OCI-LY1 (cell line): Measurements from ENCODE around the gene ACKR2.

Source experiments
- H2AFZ ChIP-seq: fragments of 200-600 bp; sonication (generic), shearing (Covaris generic); 2 replicates; pipeline ENCODE4 v1.6.0; 2014; ENCODE audit warnings: antibody characterized with exemption, mild to moderate bottlenecking, low read length
- H3F3A ChIP-seq: fragments of 200-600 bp; sonication (generic), shearing (Covaris generic); 2 replicates; pipeline ENCODE4 v1.6.0; 2014; ENCODE audit warnings: mild to moderate bottlenecking, antibody characterized with exemption, low read length, moderate library complexity; ENCODE audit not compliant: insufficient read depth
- H3K27ac ChIP-seq: fragments of 200-600 bp; sonication (generic); 2 replicates; pipeline ENCODE4 v1.5.1; 2014; ENCODE audit warnings: low read length, mixed run types, mild to moderate bottlenecking, low read depth; ENCODE audit not compliant: poor library complexity, severe bottlenecking
- H3K27me3 ChIP-seq: fragments of 200-600 bp; sonication (generic); 2 replicates; pipeline ENCODE4 v1.6.0; 2014; ENCODE audit warnings: antibody characterized with exemption, mild to moderate bottlenecking, low read length, moderate library complexity; ENCODE audit not compliant: insufficient read depth
- H3K36me3 ChIP-seq: fragments of 200-600 bp; sonication (generic); 2 replicates; pipeline ENCODE4 v1.6.1; 2014; ENCODE audit warnings: mild to moderate bottlenecking, antibody characterized with exemption, low read length, moderate library complexity, mixed read lengths; ENCODE audit not compliant: insufficient read depth
- H3K4me1 ChIP-seq: fragments of 200-600 bp; sonication (generic); 2 replicates; pipeline ENCODE4 v1.5.1; 2014; ENCODE audit warnings: mild to moderate bottlenecking, low read length, moderate library complexity; ENCODE audit not compliant: insufficient read depth, severe bottlenecking
- H3K4me2 ChIP-seq: fragments of 200-600 bp; sonication (generic), shearing (Covaris generic); 2 replicates; pipeline ENCODE4 v1.6.1; 2014; ENCODE audit warnings: low read length
- H3K4me3 ChIP-seq: fragments of 200-600 bp; sonication (generic); 2 replicates; pipeline ENCODE4 v1.5.1; 2014; ENCODE audit warnings: low read length, low read depth, mild to moderate bottlenecking, mixed read lengths; ENCODE audit not compliant: poor library complexity, severe bottlenecking
- H3K79me2 ChIP-seq: fragments of 200-600 bp; shearing (Covaris generic); 2 replicates; pipeline ENCODE4 v1.6.1; 2016; ENCODE audit warnings: mixed run types, low read length, mixed read lengths; ENCODE audit not compliant: insufficient read depth
- H3K9ac ChIP-seq: fragments of 200-600 bp; sonication (generic), shearing (Covaris generic); 2 replicates; pipeline ENCODE4 v1.6.1; 2014; ENCODE audit warnings: mild to moderate bottlenecking, low read length, mixed read lengths
- H3K9me2 ChIP-seq: fragments of 200-600 bp; sonication (generic), shearing (Covaris generic); 2 replicates; pipeline ENCODE4 v1.6.1; 2014; ENCODE audit warnings: low read depth, mild to moderate bottlenecking, low read length, mixed read lengths
- H3K9me3 ChIP-seq: fragments of 200-600 bp; shearing (Covaris generic); 2 replicates; pipeline ENCODE4 v1.6.1; 2014; ENCODE audit warnings: low read length, mixed read lengths
- H4K20me1 ChIP-seq: fragments of 200-600 bp; sonication (generic), shearing (Covaris generic); 2 replicates; pipeline ENCODE4 v1.6.0; 2016; ENCODE audit warnings: mild to moderate bottlenecking, low read length; ENCODE audit not compliant: insufficient read depth
- CTCF ChIP-seq: fragments of 200-600 bp; sonication (generic), shearing (Covaris generic); IDR thresholded peaks from 2 replicates; pipeline ENCODE4 v1.5.1; 2017; ENCODE audit warnings: mild to moderate bottlenecking, antibody characterized with exemption, low read length, moderate library complexity, mixed read lengths
- EZH2 ChIP-seq: fragments of 200-600 bp; sonication (generic), shearing (Covaris generic); IDR thresholded peaks from 2 replicates; pipeline ENCODE4 v1.8.0; 2017; ENCODE audit warnings: borderline replicate concordance, mixed run types, mild to moderate bottlenecking, antibody characterized with exemption, low read length, moderate library complexity, mixed read lengths

ACKR2 gene

GRCh38 chr3:42905740-42906069 lies 96.5 kb downstream of the ACKR2 start:
- H3K4me3 ChIP-seq = no peak overlapping the region
- H3K9me3 ChIP-seq = no peaks in the 10 kb centered on the region
- H3F3A ChIP-seq = no peaks in the 10 kb centered on the region
- H3K27me3 ChIP-seq = no peaks in the 10 kb centered on the region
- H3K9ac ChIP-seq = no peak overlapping the region
- no peak overlapping the region for H3K4me2 ChIP-seq
- H3K27ac ChIP-seq = no peak overlapping the region
- H3K36me3 ChIP-seq = no peaks in the 10 kb centered on the region
- H3K9me2 ChIP-seq = no peaks in the 10 kb centered on the region
- TF ChIP-seq EZH2 (no peak), CTCF (no peak)
- H2AFZ ChIP-seq = no peak overlapping the region
- H4K20me1 ChIP-seq = no peaks in the 10 kb centered on the region
- H3K4me1 ChIP-seq = no peaks in the 10 kb centered on the region
- no peaks in the 10 kb centered on the region for H3K79me2 ChIP-seq

- Histone ChIP-seq H3K4me1 (no peaks in the 10 kb centered on the region), H3K79me2 (no peaks in the 10 kb centered on the region), H4K20me1 (no peaks in the 10 kb centered on the region), H3K9ac (no peak within 1 kb of the TSS), H3K9me2 (no peaks in the 10 kb centered on the region), H3K36me3 (no peaks in the 10 kb centered on the region), H3K9me3 (no peaks in the 10 kb centered on the region), H3K27me3 (no peaks in the 10 kb centered on the region), H3K4me2 (no peak within 1 kb of the TSS), H3K4me3 (no peak within 1 kb of the TSS), H3K27ac (no peak within 1 kb of the TSS), H2AFZ (no peak within 1 kb of the TSS), H3F3A (no peaks in the 10 kb centered on the region)
- TF ChIP-seq EZH2 (no peak), CTCF (no peak)
Measured at GRCh38 chr3:42906070-42906847, 97.0 kb downstream of the ACKR2 start, which contains the start of gene ZNF662. TSS of gene ZNF662 (plus strand) at chr3:42906142. CDS start at chr3:42908115, 1,973 bp downstream.

GRCh38 chr3:42906848-42907183 lies 97.6 kb downstream of the ACKR2 start:
- Histone ChIP-seq H2AFZ (no peak overlapping the region), H3K4me3 (no peak overlapping the region), H3K79me2 (no peaks in the 10 kb centered on the region), H4K20me1 (no peaks in the 10 kb centered on the region), H3K4me2 (no peak overlapping the region), H3K36me3 (no peaks in the 10 kb centered on the region), H3K27me3 (no peaks in the 10 kb centered on the region), H3K9ac (no peak overlapping the region), H3K9me2 (no peaks in the 10 kb centered on the region), H3F3A (no peaks in the 10 kb centered on the region), H3K27ac (no peak overlapping the region), H3K4me1 (no peaks in the 10 kb centered on the region), H3K9me3 (no peaks in the 10 kb centered on the region)
- TF ChIP-seq CTCF = no peak
- TF ChIP-seq EZH2 = no peak
